ENCODE data around the gene THNSL1. TPM values are rescaled to one million over a fixed set of nuclear protein-coding genes. Genes with fewer than 3 reads are reported as not detected.

Gene THNSL1
- total and polyA plus RNA-seq, 9 of the 15 experiments (the other 6 are each of a cell fraction or from before 2014, with no cell fraction given) = 4.5 to 8.6 (median 6.3) TPM

DNA sequence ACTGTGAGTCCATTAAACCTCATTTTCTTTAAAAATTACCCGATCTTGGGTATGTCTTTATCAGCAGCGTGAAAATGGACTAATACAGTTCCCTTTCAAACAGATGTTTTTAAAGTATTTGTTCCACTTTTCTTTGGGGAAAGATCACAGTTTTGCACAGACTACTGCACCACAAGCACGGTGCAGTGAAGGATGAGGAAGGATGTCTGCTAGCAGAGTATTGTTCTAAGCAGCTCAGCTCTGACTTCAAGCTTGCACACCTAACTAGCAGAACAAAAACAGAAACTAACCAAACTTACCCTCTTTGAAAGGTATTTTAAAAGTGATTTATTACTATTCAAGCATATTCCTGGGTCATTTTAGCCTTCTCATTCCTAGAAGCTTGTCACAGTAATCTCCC is 20.0 kb downstream of the THNSL1 start:
- ChIA-PET CTCF (ENCODE audit: low intra/inter-chr PET ratio) (no interaction called here), POLR2A (no interaction called here)
- ATAC-seq (peak; percentile 32; the same call in 1 of the 3 replicates), DNase-seq (ENCODE audit: extremely low read depth in 1 of 4, low spot score in 3 of 4) (no peak), FAIRE-seq (no peak)
- TF ChIP-seq RBM39 (optimal IDR thresholded peaks at IDR 0.05; ENCODE audit: low read depth, low read length) = no peak
- TF ChIP-seq ZFP30 (CRISPR knock-in tag; IDR thresholded peaks at IDR 0.05; ENCODE audit: borderline replicate concordance) = no peak
- no peak for TF ChIP-seq HLTF (IDR thresholded peaks at IDR 0.05)
- TF ChIP-seq, protein P1, sequence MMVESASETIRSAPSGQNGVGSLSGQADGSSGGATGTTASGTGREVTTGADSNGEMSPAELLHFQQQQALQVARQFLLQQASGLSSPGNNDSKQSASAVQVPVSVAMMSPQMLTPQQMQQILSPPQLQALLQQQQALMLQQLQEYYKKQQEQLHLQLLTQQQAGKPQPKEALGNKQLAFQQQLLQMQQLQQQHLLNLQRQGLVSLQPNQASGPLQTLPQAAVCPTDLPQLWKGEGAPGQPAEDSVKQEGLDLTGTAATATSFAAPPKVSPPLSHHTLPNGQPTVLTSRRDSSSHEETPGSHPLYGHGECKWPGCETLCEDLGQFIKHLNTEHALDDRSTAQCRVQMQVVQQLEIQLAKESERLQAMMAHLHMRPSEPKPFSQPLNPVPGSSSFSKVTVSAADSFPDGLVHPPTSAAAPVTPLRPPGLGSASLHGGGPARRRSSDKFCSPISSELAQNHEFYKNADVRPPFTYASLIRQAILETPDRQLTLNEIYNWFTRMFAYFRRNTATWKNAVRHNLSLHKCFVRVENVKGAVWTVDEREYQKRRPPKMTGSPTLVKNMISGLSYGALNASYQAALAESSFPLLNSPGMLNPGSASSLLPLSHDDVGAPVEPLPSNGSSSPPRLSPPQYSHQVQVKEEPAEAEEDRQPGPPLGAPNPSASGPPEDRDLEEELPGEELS (CRISPR knock-in tag; IDR thresholded peaks at IDR 0.05; ENCODE audit: borderline replicate concordance) = no peak
- TF ChIP-seq ARID1B (IDR thresholded peaks at IDR 0.05) = no peak
- TF ChIP-seq MBD2 (IDR thresholded peaks at IDR 0.05; ENCODE audit: borderline replicate concordance, low read depth) = no peak
- peak; percentile 5 for TF ChIP-seq MEIS2 (IDR thresholded peaks at IDR 0.05; ENCODE audit: partially characterized antibody)
- TF ChIP-seq DMBX1 (CRISPR knock-in tag; IDR thresholded peaks at IDR 0.05; ENCODE audit: borderline replicate concordance) = no peak
- intact Hi-C loops (cut with micrococcal nuclease) (no loop called here), in situ Hi-C loops (cut with MboI) (no loop called here)
- no peaks in the 10 kb centered on the region for H3K9me1 ChIP-seq (ENCODE audit: control insufficient read depth, insufficient read depth, low read length)
- H3K27ac ChIP-seq (ENCODE audit: extremely low read depth, low read depth, low read length) = no peak overlapping the region
- 60% methylated on average over 3 of the region's 3 CpGs for WGBS (ENCODE audit: insufficient coverage, low coverage, missing lambda C conversion rate)
- H4K20me1 ChIP-seq (replicated peaks; ENCODE audit: control insufficient read depth, insufficient read depth, low read length) = no peaks in the 10 kb centered on the region
- no peaks in the 10 kb centered on the region for H3K36me3 ChIP-seq (ENCODE audit: control insufficient read depth, insufficient read depth, low read length)
- H3K4me1 ChIP-seq (replicated peaks in 1 of 2; ENCODE audit: control insufficient read depth in 2 of 2, insufficient read depth in 2 of 2, low read length in 2 of 2) = peaks cover 6 to 8% of the 10 kb centered on the region in 2 experiments; a peak in 3 of 5 replicates
- H3K4me3 ChIP-seq = no peak overlapping the region
- no peaks in the 10 kb centered on the region for H3K27me3 ChIP-seq (ENCODE audit: control insufficient read depth in 2 of 2, insufficient read depth in 2 of 2, low read length in 2 of 2)
- H3K9ac ChIP-seq (ENCODE audit: insufficient read depth in 1 of 2, low read depth in 2 of 2, low read length in 2 of 2) = no peak overlapping the region
- H3K4me2 ChIP-seq (ENCODE audit: insufficient read depth, low read length) = no peak overlapping the region
- no TSS peak for BruUV-seq (replicated peaks)
- no peaks in the 10 kb centered on the region for H3K9me3 ChIP-seq (replicated peaks; ENCODE audit: control insufficient read depth, insufficient read depth, low read depth, low read length)
- peak overlapping the region; percentile 46 for H2AFZ ChIP-seq (ENCODE audit: low read depth, low read length)
- H3K79me2 ChIP-seq (ENCODE audit: control insufficient read depth, insufficient read depth, low read length) = no peaks in the 10 kb centered on the region
